ENCODE measurements around the gene NFS1. TPM values are rescaled to one million over a fixed set of nuclear protein-coding genes. Genes with fewer than 3 reads are reported as not detected.
"Not testable (repeated sequence)": the region's sequence is repeated elsewhere in the genome, so short reads cannot be mapped to it uniquely, and the experiment has no call there.

The NFS1 gene
- total and polyA plus RNA-seq, 4 donors = 26.2 to 38.1 (median 29.7) TPM

DNA sequence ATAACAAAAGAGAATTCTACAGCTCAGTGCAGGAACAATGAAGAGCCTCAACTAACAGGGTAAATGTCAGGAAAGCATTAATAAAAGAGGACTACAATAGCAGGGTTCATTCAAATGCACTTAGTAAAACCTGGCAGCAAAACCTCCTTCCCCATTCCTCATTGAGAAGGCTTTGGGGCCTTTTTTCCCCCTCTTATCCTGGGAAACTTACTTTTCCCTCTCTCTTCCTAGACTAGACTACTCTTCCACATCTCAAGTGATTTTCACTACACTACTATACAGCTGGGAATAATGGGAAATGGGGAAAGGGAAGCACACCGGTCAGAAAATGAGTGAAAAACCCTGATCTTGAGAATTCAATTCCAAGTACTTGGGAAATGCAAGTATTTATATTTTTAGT, 10.1 kb upstream of the NFS1 start:
- H3K27ac ChIP-seq (ENCODE audit: low read depth, low read length) = no peak overlapping the region
- H3K9me3 ChIP-seq (ENCODE audit: control insufficient read depth, insufficient read depth, low read length) = no peaks in the 10 kb centered on the region
- H3K27me3 ChIP-seq (ENCODE audit: control insufficient read depth, insufficient read depth, low read length) = no peaks in the 10 kb centered on the region
- no CpG with 5 or more reads among the region's 1 CpG for WGBS (ENCODE audit: insufficient coverage)
- no peak overlapping the region for H3K4me3 ChIP-seq (ENCODE audit: low read depth, low read length)
- peaks cover 35% of the 10 kb centered on the region for H3K36me3 ChIP-seq (ENCODE audit: control insufficient read depth, insufficient read depth, low read length)
- no peaks in the 10 kb centered on the region for H3K4me1 ChIP-seq (ENCODE audit: control insufficient read depth, insufficient read depth, low read length)
- DNase-seq (ENCODE audit: low read depth in 4 of 6, low spot score in 6 of 6) = peak in 1 of 6 donors; percentile 18

- Histone ChIP-seq H3K4me3 (ENCODE audit: low read depth, low read length) (no peak overlapping the region), H3K27ac (ENCODE audit: low read depth, low read length) (no peak overlapping the region), H3K36me3 (ENCODE audit: control insufficient read depth, insufficient read depth, low read length) (peaks cover 32% of the 10 kb centered on the region), H3K27me3 (ENCODE audit: control insufficient read depth, insufficient read depth, low read length) (no peaks in the 10 kb centered on the region), H3K9me3 (ENCODE audit: control insufficient read depth, insufficient read depth, low read length) (no peaks in the 10 kb centered on the region), H3K4me1 (ENCODE audit: control insufficient read depth, insufficient read depth, low read length) (no peaks in the 10 kb centered on the region)
- DNase-seq (ENCODE audit: low read depth in 4 of 6, low spot score in 6 of 6) = no peak
- WGBS (ENCODE audit: insufficient coverage) = no CpG with 5 or more reads among the region's 1 CpG
Measured at GRCh38 chr20:35708502-35708901, 9.3 kb upstream of the NFS1 start.

- not testable (repeated sequence) for H3K4me3 ChIP-seq (ENCODE audit: low read depth, low read length); H3K27ac ChIP-seq (ENCODE audit: low read depth, low read length); H3K9me3 ChIP-seq (ENCODE audit: control insufficient read depth, insufficient read depth, low read length); H3K27me3 ChIP-seq (ENCODE audit: control insufficient read depth, insufficient read depth, low read length); H3K4me1 ChIP-seq (ENCODE audit: control insufficient read depth, insufficient read depth, low read length); DNase-seq (ENCODE audit: low read depth in 4 of 6, low spot score in 6 of 6)
- 95% methylated on average over 5 of the region's 17 CpGs for WGBS (ENCODE audit: insufficient coverage)
- H3K36me3 ChIP-seq (ENCODE audit: control insufficient read depth, insufficient read depth, low read length) = peaks cover 26% of the 10 kb centered on the region
Measured at GRCh38 chr20:35706591-35707529, 7.7 kb upstream of the NFS1 start.

DNA sequence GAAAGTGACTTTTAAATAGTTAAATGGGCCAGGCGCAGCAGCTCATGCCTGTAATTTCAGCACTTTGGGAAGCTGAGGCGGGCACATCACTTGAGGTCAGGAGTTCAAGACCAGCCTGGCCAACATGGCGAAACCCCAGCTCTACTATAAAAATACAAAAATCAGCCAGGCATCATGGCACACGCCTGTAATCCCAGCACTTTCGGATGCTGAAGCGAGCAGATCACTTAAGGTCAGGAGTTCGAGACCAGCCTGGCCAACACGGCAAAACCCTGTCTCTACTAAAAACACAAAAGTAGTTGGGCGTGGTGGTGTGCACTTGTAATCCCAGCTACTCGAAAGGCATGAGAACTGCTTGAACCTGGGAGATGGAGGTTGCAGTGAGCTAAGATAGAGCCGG, 6.7 kb upstream of the NFS1 start:
- H3K9me3 ChIP-seq (ENCODE audit: control insufficient read depth, insufficient read depth, low read length); H3K4me3 ChIP-seq (ENCODE audit: low read depth, low read length); H3K27ac ChIP-seq (ENCODE audit: low read depth, low read length); H3K27me3 ChIP-seq (ENCODE audit: control insufficient read depth, insufficient read depth, low read length); H3K4me1 ChIP-seq (ENCODE audit: control insufficient read depth, insufficient read depth, low read length); DNase-seq (ENCODE audit: low read depth in 4 of 6, low spot score in 6 of 6): not testable (repeated sequence)
- peaks cover 29% of the 10 kb centered on the region for H3K36me3 ChIP-seq (ENCODE audit: control insufficient read depth, insufficient read depth, low read length)
- 96% methylated on average over 4 of the region's 11 CpGs for WGBS (ENCODE audit: insufficient coverage)

DNA sequence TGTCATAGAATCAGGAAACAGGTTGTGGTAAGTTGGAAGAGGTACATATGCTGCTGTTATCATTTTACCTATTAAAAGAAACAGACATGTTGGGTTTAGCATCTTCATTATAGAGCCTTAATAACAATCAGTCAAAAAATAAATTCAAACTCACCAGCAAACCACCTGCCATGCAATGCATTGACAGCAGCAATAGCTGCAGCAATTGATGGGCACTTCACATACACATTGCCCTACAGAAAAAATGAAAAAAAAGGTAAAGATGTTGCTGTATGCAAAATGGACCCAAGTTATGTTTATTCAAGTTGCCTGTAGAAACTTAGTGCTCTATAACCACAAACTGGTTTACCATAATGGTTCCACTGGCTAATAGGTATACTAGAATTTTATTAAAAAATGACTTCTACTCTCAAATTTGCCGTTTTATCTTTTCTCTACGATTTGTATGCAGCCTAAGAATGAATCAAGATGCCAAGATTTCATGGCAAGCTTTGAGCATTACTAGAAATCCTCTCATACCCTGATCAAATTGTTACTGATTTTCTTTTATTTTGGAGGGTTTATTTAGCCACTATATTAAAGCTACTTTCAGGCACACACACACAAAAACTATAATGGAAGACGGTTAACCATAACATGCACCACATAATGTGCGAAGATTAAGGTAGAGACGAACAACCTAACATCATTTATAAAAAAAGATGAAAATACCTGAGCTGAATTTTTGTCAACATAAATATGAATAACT, 5.5 kb upstream of the NFS1 start:
- Histone ChIP-seq H3K27me3 (ENCODE audit: control insufficient read depth, insufficient read depth, low read length) (no peaks in the 10 kb centered on the region), H3K4me1 (ENCODE audit: control insufficient read depth, insufficient read depth, low read length) (peaks cover under 1% of the 10 kb centered on the region), H3K9me3 (ENCODE audit: control insufficient read depth, insufficient read depth, low read length) (no peaks in the 10 kb centered on the region), H3K36me3 (ENCODE audit: control insufficient read depth, insufficient read depth, low read length) (peaks cover 29% of the 10 kb centered on the region), H3K27ac (ENCODE audit: low read depth, low read length) (no peak overlapping the region), H3K4me3 (ENCODE audit: low read depth, low read length) (no peak overlapping the region)
- no peak for DNase-seq (ENCODE audit: low read depth in 4 of 6, low spot score in 6 of 6)
- WGBS (ENCODE audit: insufficient coverage) = no CpG with 5 or more reads among the region's 5 CpGs

DNA sequence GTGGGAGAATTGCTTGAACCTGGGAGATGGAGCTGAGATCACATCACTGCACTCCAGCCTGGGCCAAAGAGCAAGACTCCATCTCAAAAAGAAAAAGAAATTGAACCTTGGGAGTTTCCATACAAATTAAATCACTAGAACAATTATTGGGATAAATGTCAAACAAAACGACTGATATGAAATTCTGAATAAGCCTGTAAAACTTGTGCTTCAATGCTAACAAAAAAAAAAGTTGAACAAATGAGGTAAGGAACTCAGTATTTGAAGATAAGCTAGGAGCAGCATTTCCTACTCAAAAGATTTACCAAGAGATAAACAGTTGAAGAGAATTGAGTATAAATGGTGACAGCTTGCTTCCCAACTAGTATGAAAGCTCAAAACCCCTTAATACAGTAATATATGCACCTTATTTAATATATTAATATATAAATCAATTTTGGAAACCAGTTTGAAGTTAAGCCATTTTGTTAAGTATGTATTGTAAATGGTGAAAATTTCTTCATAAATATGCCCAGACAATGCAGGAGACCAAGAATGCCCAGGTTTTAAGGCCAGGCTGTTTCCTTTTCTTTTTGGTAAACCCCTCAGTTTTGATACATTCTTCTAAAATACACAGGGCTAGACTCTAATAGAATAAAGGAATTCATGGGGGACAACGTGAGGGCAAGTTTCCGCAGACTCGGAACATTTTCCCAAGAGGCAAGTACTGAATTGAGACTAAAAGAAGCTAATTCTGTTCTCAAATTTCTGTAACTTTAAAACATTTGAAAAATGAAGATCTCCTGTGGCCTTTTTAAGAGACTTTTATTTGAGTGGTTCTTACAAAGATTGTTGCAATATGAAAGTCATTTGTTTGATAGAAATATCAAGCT, 3.9 kb upstream of the NFS1 start:
- H3K4me3 ChIP-seq (ENCODE audit: low read depth, low read length) = no peak overlapping the region
- peaks cover 9% of the 10 kb centered on the region for H3K4me1 ChIP-seq (ENCODE audit: control insufficient read depth, insufficient read depth, low read length)
- no peaks in the 10 kb centered on the region for H3K9me3 ChIP-seq (ENCODE audit: control insufficient read depth, insufficient read depth, low read length)
- no CpG with 5 or more reads among the region's 4 CpGs for WGBS (ENCODE audit: insufficient coverage)
- no peaks in the 10 kb centered on the region for H3K27me3 ChIP-seq (ENCODE audit: control insufficient read depth, insufficient read depth, low read length)
- no peak for DNase-seq (ENCODE audit: low read depth in 4 of 6, low spot score in 6 of 6)
- no peak overlapping the region for H3K27ac ChIP-seq (ENCODE audit: low read depth, low read length)
- peaks cover 32% of the 10 kb centered on the region for H3K36me3 ChIP-seq (ENCODE audit: control insufficient read depth, insufficient read depth, low read length)

GRCh38 chr20:35702051-35702823, 3.1 kb upstream of the NFS1 start:
- H3K36me3 ChIP-seq (ENCODE audit: control insufficient read depth, insufficient read depth, low read length) = peaks cover 32% of the 10 kb centered on the region

GRCh38 chr20:35700625-35701148, 1.5 kb upstream of the NFS1 start:
- no CpG with 5 or more reads among the region's 7 CpGs for WGBS (ENCODE audit: insufficient coverage)
- Histone ChIP-seq H3K27me3 (ENCODE audit: control insufficient read depth, insufficient read depth, low read length) (no peaks in the 10 kb centered on the region), H3K36me3 (ENCODE audit: control insufficient read depth, insufficient read depth, low read length) (peaks cover 29% of the 10 kb centered on the region), H3K27ac (ENCODE audit: low read depth, low read length) (no peak overlapping the region), H3K4me1 (ENCODE audit: control insufficient read depth, insufficient read depth, low read length) (peaks cover 10% of the 10 kb centered on the region), H3K4me3 (ENCODE audit: low read depth, low read length) (peak overlapping the region; percentile 76), H3K9me3 (ENCODE audit: control insufficient read depth, insufficient read depth, low read length) (no peaks in the 10 kb centered on the region)
- DNase-seq (ENCODE audit: low read depth in 4 of 6, low spot score in 6 of 6) = no peak

More at GRCh38 chr20:35702051-35702823, 3.1 kb upstream of the NFS1 start:
- Histone ChIP-seq H3K9me3 (ENCODE audit: control insufficient read depth, insufficient read depth, low read length) (no peaks in the 10 kb centered on the region), H3K4me3 (ENCODE audit: low read depth, low read length) (no peak overlapping the region), H3K27me3 (ENCODE audit: control insufficient read depth, insufficient read depth, low read length) (no peaks in the 10 kb centered on the region), H3K4me1 (ENCODE audit: control insufficient read depth, insufficient read depth, low read length) (peaks cover 10% of the 10 kb centered on the region), H3K27ac (ENCODE audit: low read depth, low read length) (no peak overlapping the region)
- no peak for DNase-seq (ENCODE audit: low read depth in 4 of 6, low spot score in 6 of 6)
- 90% methylated on average over 8 of the region's 12 CpGs for WGBS (ENCODE audit: insufficient coverage)
